NCI-H226 (cell line): ENCODE measurements around the gene IL17RE.

Source experiments
- DNase-seq: peaks from one replicate; pipeline ENCODE4 v3.0.0-alpha.2; 2015

Gene IL17RE

DNA sequence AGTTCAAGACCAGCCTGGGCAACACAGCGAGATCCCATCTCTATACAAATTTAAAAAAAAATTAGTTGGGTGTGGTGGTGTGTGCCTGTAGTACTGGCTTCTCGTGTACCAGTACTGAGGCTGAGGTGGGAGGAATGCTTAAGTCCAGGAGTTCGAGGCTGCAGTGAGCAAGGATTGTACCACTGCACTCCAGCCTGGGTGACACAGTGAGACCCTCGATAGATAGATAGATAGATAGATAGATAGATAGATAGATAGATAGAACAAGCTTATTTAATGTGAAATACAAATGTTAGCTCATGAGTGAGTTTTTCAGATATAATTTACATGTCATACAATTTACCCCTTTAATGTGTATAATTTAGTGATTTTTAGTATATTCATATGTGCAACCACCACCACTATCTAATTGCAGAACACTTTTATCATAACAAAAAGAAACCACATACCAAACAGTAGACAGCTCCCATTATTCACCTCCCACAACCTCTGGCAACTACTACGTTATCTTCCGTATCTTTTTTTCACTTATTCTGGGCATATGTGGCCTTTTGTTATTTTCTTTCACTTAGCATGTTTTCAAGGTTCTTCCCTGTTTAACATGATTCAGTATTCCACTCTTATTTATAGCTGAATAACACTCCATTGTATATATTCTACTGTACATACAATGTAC lies 62.7 kb downstream of the IL17RE start:
- DNase-seq, result no peak
